Posterior vena cava (tissue), 2 donors: ENCODE results near the gene LRRIQ3. TPM values are rescaled to one million over a fixed set of nuclear protein-coding genes. Genes with fewer than 3 reads are reported as not detected.
A peak's percentile ranks its signal among the peaks of the same experiment; 100 is the strongest.
"Not testable (repeated sequence)": the region's sequence is repeated elsewhere in the genome, so short reads cannot be mapped to it uniquely, and the experiment has no call there.

Experiments used
- DNase-seq: peaks from one replicate; pipeline ENCODE4 v3.0.0-alpha.2; 2020; ENCODE audit warnings: low spot score
- intact Hi-C, 2 donors: fragments of 100-400 bp; cut with DNase I; formaldehyde crosslinking; loops; one replicate each; pipeline versions ENCODE4 v1.14.1 to v1.14.2; 2022 to 2023
- total RNA-seq, 2 donors: library from RNA; stranded (reverse); fragmentation: NEBNext Ultra II Directional; extraction: Animal tissue kit (Norgen Biotek cat#: 25700); gene quantifications; one replicate each; pipeline ENCODE4 v1.2.1, GENCODE V29; 2021
- donor health status: DM: yes; HTN: yes; CAD: no.
- donor health status: DM: yes; HTN: yes; CAD: no.

LRRIQ3 gene
- total RNA-seq, 2 donors from 2014 or later: 0.37 to 0.71 TPM

DNA sequence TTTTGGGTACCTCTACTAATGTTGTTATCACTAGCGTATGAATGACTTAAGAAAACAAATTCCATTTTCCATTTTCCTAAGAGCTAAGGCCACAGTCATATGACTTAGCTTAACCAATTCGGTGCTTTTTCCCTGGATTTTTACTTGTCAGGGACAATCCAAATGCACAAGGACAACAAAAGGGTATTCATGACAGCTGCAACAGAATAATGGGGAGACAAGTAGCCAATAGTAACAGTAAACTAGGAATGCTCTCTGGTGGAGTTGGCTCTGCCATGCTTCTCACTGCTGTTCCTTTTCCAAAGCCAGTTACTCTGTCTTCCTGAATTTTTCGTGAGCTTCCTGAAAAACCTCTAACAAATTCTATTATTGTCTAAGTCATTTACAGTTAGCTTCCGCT is 52.9 kb downstream of the LRRIQ3 start:
- DNase-seq: no peak
- intact Hi-C loops: no loop called here

DNA sequence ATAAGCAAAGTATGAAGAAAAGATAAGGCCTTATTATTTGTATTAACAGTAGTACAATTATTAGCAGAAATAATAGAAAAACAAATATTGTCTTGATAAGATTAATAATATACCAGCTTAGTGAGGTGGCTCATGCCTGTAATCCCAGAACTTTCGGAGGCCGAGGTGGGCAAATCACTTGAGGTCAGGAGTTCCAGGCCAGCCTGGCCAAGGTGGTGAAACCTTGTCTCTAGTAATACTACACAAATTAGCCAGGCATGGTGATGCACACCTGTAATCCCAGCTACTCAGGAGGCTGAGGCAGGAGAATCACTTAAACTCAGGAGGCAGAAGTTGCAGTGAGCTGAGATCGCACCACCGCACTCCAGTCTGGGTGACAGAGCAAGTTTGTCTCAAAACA is 80.6 kb downstream of the LRRIQ3 start:
- DNase-seq: peak; percentile 59
- intact Hi-C loops: not testable (repeated sequence)

GRCh38 chr1:74113333-74113732 is 84.6 kb downstream of the LRRIQ3 start:
- intact Hi-C loops: no loop called here
- DNase-seq: no peak

DNA sequence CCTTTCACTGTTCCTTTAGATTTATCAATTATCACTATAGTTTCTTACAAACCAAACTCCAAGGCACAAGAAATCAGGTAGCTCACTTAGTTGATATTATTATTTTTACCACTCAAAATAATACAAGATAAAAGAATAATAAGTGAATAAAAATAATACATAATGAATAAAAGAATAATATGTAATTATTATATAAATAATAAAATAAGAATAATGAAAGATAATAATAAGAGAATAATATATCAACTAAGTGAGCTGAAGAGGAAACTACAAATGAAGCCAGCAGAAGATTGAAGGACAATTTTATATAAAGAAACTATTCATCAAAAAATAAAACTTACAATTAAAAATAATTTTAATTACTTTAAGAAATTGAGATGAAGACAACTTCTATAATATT is 90.6 kb downstream of the LRRIQ3 start:
- intact Hi-C loops: no loop called here
- DNase-seq: no peak

GRCh38 chr1:74091371-74091770 is 106.6 kb downstream of the LRRIQ3 start:
- intact Hi-C loops: no loop called here
- no peak for DNase-seq

DNA sequence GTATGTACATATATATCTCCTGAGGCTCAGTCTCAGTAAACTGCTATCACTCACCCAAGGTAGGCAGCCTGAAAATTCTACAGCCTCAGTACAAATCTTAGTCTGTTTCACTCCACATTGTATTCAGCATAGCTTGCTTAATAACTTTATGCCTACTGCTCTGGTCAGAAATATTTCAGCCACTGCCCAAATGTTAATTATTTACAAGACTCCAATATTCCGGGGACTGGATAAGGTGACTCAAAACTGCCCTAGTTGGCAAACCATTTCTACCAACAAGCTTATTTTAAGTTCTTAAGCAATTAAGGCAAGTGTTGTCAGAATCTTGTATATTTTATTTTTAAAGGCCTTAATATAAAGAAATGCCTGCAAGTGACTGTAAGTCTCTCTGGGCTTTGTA is 114.8 kb downstream of the LRRIQ3 start:
- no peak for DNase-seq
- intact Hi-C loops: no loop called here

GRCh38 chr1:74065081-74065480 is 132.9 kb downstream of the LRRIQ3 start:
- DNase-seq: no peak
- intact Hi-C loops: no loop called here

DNA sequence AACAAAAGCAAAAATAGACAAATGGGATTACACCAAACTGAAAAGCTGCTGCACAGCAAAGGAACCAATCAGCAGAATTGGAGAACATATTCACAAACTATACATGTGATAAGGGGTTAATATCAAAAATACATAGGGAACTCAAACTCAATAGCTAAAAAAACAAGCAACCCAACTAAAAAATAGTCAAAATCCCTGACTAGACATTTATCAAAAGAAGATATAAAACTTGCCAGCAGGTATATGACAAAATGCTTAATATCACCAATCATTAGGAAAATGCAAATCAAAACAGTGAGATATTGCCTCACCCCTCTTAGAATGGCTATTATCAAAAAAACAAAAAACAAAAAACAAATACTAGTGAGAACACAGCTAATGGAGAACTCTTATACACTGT is 140.3 kb downstream of the LRRIQ3 start:
- DNase-seq: no peak
- intact Hi-C loops: no loop called here

- DNase-seq: no peak
- intact Hi-C loops: no loop called here
Measured at GRCh38 chr1:74053407-74053806, 144.6 kb downstream of the LRRIQ3 start.

GRCh38 chr1:74050386-74050785 is 147.6 kb downstream of the LRRIQ3 start:
- DNase-seq: no peak
- intact Hi-C loops: no loop called here

DNA sequence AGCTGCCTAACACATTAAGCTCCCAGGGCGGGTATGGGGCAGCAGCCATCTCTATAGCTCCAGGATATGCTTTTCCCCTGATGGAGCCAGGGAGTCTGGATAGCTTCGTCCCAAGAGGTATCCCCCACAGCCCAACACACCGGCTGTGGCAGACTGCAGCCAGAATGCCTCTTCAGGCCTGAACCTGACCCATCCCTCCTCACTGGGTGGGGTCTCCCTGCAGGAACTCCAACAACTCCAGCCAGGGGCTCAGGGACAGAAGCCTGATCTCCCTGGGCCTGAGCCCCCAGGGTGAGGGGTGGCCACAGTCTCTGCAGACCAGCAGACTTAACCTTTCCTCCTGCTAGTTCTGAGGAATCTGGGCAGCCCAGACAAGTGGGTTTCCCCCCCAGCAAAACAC is 159.9 kb downstream of the LRRIQ3 start:
- no peak for DNase-seq
- intact Hi-C loops: no loop called here

GRCh38 chr1:74012583-74012982 is 185.4 kb downstream of the LRRIQ3 start:
- intact Hi-C loops: no loop called here
- no peak for DNase-seq

DNA sequence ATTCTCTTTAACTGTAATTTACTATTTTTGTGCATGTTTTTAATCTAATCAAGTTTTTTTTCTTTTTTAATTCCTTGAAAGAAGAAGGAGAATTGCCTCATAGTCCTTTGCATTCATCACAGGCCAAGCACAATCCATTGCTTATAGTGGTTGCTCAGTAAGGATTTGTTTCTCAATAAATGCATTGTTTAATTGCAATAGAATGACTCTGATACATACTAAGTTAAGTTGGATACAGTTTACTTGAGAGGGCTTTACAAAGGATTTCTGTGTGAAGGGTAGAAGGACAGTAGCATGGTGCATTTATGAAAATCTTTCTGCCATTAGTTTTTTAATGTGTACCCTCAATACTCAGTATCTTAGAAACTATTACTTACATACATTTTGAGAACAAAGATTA is 186.2 kb downstream of the LRRIQ3 start:
- DNase-seq: no peak
- intact Hi-C loops: no loop called here

DNA sequence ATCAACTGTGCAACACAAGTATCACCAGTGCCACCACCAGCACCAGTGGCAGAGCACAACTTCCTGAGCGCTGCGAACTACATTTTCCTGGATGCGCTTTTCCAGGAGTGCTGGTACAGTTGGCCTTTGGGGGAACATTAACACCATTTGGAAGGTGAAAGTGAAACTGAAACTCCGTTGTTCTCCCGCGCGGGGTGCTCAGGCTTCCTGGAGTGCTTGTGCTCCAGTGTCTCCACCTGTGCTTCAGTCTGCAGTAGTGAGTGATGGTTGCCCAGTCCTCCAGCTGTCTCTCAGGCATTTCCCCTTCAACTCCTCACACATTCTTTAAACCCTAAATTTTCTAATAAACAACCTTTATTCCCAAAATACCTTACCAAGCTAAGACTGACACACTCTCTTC is 187.8 kb downstream of the LRRIQ3 start:
- DNase-seq: peak; percentile 29
- intact Hi-C loops: no loop called here

DNA sequence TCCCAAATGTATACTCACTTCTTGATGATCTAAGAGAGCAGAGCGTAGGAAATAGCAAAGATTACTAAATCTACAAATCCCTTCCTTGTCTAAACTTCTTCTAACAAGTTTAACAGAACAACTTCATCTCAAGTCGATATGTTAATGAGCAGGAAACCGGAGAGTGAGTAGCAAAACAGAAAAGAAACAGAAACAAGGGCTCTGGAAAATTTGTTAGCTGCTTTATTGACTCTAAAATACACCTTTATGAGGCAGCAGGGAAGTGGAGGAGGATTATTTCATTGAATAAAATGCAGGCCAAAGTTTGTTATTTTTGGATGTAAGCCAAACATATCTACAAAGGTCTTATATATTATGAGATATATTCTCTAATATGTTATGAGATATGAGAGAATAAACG is 192.4 kb downstream of the LRRIQ3 start:
- intact Hi-C loops: no loop called here
- DNase-seq: no peak

DNA sequence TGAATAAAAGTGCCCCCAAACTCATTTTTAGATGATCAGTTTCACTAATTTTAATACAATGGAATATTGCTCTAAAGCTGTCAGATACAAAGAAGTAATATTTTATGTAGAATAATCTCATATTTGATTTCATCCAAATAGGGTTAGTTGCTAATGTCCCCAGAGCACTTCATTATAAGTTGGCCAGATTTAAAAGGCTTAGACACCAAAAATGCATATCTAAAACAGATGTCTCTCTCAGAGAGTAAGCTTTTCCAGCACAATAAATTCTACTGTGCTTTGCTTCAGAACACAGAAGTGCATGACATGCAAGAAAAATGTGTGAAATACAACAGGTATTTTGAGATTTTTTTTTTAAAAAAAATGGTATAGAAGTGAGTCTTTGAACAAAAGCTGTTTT is 194.2 kb downstream of the LRRIQ3 start:
- intact Hi-C loops: no loop called here
- no peak for DNase-seq

DNA sequence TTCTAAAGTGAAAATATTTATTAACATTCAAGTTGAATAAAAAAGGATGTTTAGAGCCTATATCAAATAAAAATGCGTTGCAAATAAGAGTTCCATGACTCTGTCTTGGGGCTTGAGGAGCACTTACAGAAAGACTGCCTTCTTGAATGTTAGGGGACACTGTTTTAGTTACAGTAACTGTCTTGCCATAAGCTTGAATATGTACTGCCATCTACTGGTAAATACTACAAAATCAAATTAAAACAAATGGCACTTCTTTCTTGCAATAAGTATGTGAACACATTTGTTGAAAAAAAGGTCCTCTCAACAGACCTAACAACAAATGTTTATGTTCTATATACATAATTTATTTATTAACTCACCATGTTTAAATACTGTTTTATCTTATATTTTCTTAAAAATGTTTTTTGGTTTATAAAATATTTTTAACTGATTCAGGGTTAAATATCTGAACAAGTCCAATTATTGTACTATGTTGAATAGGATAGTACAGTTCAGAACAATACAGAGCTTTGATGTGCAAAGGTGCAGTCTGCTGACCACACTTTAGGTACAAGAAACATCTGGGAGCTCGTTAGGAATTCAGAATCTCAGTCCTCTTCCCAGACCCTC is 199.5 kb downstream of the LRRIQ3 start:
- DNase-seq: no peak
- intact Hi-C loops: no loop called here

DNA sequence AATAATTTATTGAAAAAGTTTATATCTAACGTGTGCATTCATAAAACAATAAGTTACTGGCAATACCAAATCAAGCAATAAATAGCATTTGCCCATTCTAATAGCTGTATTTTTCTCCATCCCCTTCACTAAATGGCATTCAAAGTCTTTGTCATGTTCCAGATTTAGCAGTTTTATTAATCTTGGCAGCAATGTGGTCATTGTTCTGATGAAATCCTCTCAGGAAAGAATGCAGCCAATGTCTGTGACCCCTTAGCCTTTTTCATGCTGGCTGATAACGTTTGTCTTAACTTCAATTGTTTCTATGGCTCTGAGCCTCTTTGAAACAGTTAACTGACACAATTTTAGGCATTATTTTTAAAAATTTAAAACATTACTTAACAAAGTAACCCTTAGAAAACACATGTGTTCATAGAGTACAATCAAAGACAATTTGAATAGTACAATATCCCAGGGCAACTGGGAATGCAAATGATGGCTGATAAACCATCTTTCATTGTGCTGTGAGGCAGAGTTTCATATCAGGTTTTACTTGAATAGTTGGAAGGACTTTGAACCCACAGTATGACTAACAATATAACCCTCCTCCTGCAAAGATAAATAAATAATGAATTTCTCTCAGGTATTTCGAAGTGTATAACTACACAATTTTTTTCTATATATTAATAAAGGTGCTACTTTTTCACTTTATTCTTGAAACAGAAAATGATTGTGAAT is 217.5 kb downstream of the LRRIQ3 start:
- no peak for DNase-seq
- intact Hi-C loops: no loop called here

DNA sequence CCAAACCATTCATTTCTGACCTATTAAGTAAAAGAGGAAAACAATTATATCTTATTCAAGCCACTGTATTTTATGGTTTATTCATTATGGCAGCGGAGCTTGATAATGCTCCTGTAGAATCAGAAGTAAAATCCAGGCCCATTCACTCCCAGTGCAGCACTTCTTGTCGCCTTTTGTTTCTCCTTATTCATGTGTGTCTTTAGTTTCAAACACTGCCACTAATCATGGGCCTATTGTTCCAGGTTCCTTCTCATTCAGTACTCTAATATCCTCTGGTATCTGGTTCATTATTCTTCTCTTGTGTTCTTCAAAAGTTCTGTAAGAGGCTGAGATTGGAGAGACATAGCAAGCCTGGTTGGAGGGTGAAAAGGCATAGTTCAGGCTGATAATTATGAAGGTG is 218.3 kb downstream of the LRRIQ3 start:
- intact Hi-C loops: no loop called here
- no peak for DNase-seq

DNA sequence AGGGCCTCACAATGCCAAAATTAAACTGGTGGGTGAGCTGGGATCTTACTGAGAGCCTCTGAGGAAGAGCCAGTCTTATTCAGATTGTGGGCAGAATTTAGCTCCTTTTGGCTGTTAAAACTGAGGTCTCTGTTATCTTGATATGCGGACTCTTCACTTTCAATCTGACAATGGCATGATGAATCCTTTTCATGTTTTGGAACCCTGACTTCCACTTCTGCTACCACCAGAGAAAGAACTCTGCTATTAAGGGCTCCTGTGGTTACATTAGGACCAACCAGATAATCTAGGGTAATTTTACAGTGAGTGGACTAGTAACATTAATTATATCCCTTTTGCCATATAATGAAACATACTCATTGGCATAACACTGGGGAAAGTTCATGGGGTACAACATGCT is 219.0 kb downstream of the LRRIQ3 start:
- no peak for DNase-seq
- intact Hi-C loops: no loop called here
